Fibroblast of the aortic adventitia (primary cell): ENCODE measurements around the gene TNFAIP8. TPM values are rescaled to one million over a fixed set of nuclear protein-coding genes. Genes with fewer than 3 reads are reported as not detected.

Experiments used
- DNase-seq: peaks from one replicate; pipeline ENCODE4 v3.0.0-alpha.2; 2010; ENCODE audit warnings: low read depth
- H3K4me3 ChIP-seq: 2 replicates; pipeline ENCODE4 v1.5.1; 2011; ENCODE audit warnings: low read depth, mild to moderate bottlenecking, control low read depth, low read length, moderate library complexity
- total RNA-seq: library from RNA; depleted of rRNA; stranded (reverse); fragments of >200 nt; gene quantifications from 2 replicates; pipeline ENCODE4 v1.2.3, GENCODE V29; 2012; ENCODE audit warnings: low replicate concordance
- TF ChIP-seq, protein P1 (sequence below): IDR thresholded peaks from 2 replicates; pipeline ENCODE4 v1.5.1; 2011; ENCODE audit warnings: mild to moderate bottlenecking, low read length, control low read depth, inconsistent platforms; ENCODE audit not compliant: insufficient read depth

TNFAIP8 gene
- total RNA-seq, 1 donor: 33.3 TPM

DNA sequence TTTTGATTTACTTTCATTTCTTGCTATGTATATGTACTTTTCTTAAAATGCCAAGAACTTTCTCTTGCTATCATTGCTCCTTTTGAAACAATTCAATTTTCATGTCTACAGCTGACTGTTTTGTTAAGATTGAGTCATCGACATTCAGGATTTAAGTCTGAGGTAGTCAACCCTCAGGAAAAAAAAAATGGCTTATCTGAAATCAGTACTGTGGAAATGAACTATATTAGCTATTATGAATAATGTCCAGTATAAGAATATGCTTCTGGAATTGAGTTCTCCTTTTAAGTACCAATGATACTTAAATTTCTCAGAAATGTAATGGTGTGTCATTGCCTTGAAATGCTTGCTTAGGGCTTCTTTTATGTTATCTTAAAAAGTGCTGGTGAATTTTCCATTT, 37.9 kb downstream of the TNFAIP8 start:
- DNase-seq: peak; percentile 81
- H3K4me3 ChIP-seq: no peak overlapping the region
- TF ChIP-seq, protein P1, sequence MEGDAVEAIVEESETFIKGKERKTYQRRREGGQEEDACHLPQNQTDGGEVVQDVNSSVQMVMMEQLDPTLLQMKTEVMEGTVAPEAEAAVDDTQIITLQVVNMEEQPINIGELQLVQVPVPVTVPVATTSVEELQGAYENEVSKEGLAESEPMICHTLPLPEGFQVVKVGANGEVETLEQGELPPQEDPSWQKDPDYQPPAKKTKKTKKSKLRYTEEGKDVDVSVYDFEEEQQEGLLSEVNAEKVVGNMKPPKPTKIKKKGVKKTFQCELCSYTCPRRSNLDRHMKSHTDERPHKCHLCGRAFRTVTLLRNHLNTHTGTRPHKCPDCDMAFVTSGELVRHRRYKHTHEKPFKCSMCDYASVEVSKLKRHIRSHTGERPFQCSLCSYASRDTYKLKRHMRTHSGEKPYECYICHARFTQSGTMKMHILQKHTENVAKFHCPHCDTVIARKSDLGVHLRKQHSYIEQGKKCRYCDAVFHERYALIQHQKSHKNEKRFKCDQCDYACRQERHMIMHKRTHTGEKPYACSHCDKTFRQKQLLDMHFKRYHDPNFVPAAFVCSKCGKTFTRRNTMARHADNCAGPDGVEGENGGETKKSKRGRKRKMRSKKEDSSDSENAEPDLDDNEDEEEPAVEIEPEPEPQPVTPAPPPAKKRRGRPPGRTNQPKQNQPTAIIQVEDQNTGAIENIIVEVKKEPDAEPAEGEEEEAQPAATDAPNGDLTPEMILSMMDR: no peak

DNA sequence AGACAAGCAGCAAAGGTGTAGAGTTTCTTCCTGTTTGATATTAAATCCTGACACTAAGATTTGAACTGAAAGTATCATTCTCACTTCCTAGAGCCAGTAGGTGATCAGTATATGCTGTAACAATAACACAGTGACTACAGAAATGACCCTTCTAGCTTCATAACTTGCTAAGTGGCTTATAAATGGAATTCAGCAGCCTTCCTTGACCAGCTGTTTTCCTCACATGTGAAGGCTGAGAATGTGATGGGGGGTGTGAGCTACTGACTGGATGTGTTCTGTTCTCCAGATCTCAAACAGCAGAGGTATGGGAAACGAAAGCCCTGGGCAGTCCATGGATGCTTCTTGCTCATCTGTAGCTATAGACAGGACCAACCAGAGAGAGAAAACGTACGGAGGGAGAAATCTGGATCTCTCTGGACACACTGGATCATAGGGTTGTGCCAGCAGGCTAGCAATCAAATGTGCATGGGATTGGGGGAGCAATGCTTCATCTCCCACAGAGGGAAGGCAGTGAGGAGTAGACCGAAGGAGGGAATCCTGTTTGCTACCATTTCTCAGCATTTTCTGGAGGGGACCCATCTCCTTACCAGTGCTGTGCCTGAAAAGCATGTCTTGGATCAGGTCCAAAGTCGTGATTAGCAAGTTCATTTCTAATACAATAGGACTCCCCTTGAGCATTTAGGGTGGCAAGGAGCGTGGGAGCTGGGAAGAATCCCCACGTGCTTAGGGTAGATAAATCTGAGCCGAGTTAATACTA, 39.4 kb downstream of the TNFAIP8 start:
- H3K4me3 ChIP-seq: no peak overlapping the region
- DNase-seq: no peak
- TF ChIP-seq, protein P1: no peak

DNA sequence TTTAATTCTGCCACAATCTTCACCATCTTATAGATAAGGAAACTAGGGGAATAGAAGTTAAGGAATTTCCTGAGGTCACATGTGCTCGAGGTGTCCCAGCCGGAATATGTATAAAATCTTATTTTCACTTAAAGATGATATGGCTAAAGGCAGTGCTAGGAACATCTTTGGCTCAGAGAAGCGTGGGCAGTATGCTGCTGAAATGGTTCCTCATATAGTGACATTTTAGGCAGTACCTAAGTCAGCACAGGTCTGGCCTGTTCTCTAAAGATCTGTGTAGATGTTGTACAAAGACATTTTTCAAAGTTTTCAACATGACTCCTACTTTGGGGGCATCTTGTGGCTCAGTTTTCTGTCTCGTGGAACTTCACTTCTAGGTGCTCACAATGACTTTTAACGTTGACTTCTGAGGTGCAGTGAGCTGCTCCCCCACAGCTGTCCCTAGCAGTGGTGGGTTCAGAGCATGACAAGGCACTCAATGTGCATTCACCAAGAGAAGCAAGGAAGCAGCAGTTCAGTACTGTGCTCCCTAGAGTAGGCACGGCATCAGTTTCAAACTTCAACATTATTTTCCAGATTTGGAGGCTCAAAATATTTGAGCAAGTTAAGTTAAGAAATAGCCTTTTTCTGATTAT, 40.3 kb downstream of the TNFAIP8 start:
- DNase-seq: no peak
- no peak overlapping the region for H3K4me3 ChIP-seq
- TF ChIP-seq, protein P1: no peak

DNA sequence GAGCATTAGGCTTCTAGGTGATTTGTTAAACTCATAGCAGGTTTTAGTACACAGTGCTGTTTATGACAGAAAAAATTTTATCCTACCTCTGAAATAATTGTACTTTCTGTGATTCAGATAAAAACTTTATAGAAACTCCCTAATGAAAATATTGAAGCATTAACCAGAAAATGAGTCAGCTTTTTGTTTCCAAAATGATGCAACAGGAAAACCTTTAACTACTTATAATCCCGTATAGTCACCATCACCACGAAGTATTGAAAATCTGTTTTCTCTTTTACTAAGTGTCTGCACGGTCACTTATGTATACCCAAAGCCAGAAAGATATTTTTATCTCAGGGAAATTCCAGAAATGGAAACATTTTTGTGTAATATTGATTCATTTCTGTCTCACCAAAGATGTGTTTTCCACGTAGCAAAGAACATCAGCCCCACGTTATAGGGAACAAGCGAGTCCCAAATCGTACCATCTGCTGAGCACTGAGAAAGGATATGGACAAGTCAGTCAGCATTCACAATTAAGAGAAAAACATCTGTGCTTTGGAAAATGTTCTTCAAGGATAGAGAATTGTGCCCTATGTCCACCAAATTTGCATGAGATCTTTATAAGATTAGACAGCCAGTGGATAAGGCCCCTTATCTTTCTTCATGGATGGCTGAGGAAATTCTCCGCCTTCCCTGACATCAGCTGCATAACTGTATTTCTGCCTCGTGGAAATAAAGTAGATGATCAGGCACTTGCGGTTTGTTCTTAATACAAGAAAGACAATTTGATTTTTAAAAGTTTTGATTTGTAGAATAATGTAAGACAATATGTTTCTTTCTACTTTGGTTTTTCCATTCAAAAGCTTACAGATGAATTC, 41.9 kb downstream of the TNFAIP8 start:
- TF ChIP-seq, protein P1: no peak
- H3K4me3 ChIP-seq: peak overlapping the region; percentile 7
- peak; percentile 90 for DNase-seq

DNA sequence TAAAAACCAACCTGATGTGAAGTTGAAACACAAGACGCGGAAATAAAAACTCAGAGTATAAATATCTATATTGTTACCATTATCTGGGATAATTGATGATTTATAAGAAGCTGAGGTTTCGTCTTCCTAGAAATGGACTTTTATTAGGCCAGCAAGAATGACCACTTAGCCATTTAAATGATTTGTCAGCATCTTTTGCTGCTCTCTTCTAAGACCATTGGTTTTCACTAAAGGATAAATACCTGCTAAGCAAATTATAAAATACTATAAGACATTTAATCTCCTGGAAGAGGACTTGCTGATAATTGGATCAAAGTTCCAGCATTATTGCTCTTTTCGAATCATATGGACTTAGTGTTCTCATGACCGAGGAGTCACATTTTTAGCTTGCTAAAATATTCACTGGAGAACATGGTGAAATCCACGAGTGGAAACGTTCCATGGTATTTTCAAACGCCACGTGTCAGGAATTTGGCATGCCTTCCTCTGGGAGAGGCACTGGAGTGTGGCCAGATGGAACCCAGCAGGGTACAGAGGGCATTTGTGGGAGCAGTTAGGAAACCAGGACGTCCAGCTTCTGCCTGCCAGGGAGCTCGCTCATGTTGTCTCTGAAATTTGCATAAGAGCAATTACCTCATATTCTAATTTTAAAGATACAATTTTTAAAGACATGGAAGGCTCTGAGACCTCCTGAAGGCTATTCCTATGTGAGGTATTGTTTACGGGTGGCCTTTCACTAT, 43.1 kb downstream of the TNFAIP8 start:
- TF ChIP-seq, protein P1: no peak
- H3K4me3 ChIP-seq: no peak overlapping the region
- peak; percentile 59 for DNase-seq

DNA sequence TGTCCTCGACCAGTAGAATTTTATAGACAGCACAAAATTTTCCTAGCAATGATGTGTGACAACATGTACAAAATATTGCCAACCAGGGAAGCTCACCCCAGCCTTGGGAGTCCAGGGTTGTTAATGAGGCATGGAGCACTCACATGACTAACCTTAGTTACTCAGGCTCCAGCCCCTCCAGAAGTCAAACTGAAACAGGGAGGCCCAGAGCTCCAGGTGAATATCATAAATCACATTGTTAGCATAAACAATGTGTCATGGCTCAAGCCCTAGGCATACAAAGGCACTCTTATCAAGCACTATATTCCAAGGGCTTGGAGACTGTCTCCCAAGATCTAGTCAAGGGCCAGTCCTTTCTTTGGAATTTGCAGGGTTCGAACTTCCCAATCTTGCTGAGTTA, 44.4 kb downstream of the TNFAIP8 start:
- DNase-seq: peak; percentile 18

More for the DNA sequence above, 44.4 kb downstream of the TNFAIP8 start:
- no peak overlapping the region for H3K4me3 ChIP-seq
- TF ChIP-seq, protein P1: no peak
